NCI-H524 treated with DMSO at 0.1 percent for 48 hours (cell line): ENCODE results near the gene SCAMP4.
A peak's percentile ranks its signal among the peaks of the same experiment; 100 is the strongest.

Experiments used
- DNase-seq: peaks from one replicate; lab custom pipeline; 2025; lab: John Stamatoyannopoulos, UW

The SCAMP4 gene

GRCh38 chr19:1905110-1905862, at the start of gene SCAMP4, which contains the start of gene ADAT3:
Gene SCAMP4 (plus strand): TSS chr19:1905399. CDS start chr19:1915020, 9,621 bp downstream.
Gene ADAT3 (plus strand): TSS chr19:1905399. CDS start chr19:1912048, 6,649 bp downstream.
- DNase-seq = peak; percentile 92

GRCh38 chr19:1855828-1856255, 49.4 kb upstream of the SCAMP4 start:
- no peak for DNase-seq

- no peak for DNase-seq
Measured at GRCh38 chr19:1856345-1856697, 48.9 kb upstream of the SCAMP4 start.

- DNase-seq = no peak
Measured at GRCh38 chr19:1856698-1857603, 48.2 kb upstream of the SCAMP4 start.

- DNase-seq = no peak
Measured at GRCh38 chr19:1857648-1858326, 47.4 kb upstream of the SCAMP4 start.

GRCh38 chr19:1858412-1859081, 46.7 kb upstream of the SCAMP4 start:
- no peak for DNase-seq

- no peak for DNase-seq
Measured at GRCh38 chr19:1859331-1859781, 45.8 kb upstream of the SCAMP4 start.

- peak; percentile 37 for DNase-seq
Measured at GRCh38 chr19:1860042-1860775, 45.0 kb upstream of the SCAMP4 start.

GRCh38 chr19:1860821-1861598, 44.2 kb upstream of the SCAMP4 start:
- peak; percentile 50 for DNase-seq

- DNase-seq = no peak
Measured at GRCh38 chr19:1861599-1862031, 43.6 kb upstream of the SCAMP4 start.

- DNase-seq = no peak
Measured at GRCh38 chr19:1862068-1862423, 43.2 kb upstream of the SCAMP4 start.

- DNase-seq = no peak
Measured at GRCh38 chr19:1862424-1863327, 42.5 kb upstream of the SCAMP4 start.

- DNase-seq = no peak
Measured at GRCh38 chr19:1863328-1863637, 41.9 kb upstream of the SCAMP4 start, which contains the start of gene KLF16. Gene KLF16 (minus strand): TSS chr19:1863579. CDS start chr19:1863497, 82 bp downstream.

- no peak for DNase-seq
Measured at GRCh38 chr19:1863638-1864479, 41.3 kb upstream of the SCAMP4 start.

GRCh38 chr19:1864480-1865171, 40.6 kb upstream of the SCAMP4 start:
- no peak for DNase-seq

- DNase-seq = no peak
Measured at GRCh38 chr19:1865172-1866010, 39.8 kb upstream of the SCAMP4 start.
